GM18526 (cell line): ENCODE data around the gene UBXN10.

Experiments used
- POLR2A ChIP-seq: IDR thresholded peaks from 3 replicates; pipeline ENCODE4 v1.6.1; 2011; ENCODE audit not compliant: insufficient read length; ENCODE audit errors: extremely low read depth

UBXN10 gene

DNA sequence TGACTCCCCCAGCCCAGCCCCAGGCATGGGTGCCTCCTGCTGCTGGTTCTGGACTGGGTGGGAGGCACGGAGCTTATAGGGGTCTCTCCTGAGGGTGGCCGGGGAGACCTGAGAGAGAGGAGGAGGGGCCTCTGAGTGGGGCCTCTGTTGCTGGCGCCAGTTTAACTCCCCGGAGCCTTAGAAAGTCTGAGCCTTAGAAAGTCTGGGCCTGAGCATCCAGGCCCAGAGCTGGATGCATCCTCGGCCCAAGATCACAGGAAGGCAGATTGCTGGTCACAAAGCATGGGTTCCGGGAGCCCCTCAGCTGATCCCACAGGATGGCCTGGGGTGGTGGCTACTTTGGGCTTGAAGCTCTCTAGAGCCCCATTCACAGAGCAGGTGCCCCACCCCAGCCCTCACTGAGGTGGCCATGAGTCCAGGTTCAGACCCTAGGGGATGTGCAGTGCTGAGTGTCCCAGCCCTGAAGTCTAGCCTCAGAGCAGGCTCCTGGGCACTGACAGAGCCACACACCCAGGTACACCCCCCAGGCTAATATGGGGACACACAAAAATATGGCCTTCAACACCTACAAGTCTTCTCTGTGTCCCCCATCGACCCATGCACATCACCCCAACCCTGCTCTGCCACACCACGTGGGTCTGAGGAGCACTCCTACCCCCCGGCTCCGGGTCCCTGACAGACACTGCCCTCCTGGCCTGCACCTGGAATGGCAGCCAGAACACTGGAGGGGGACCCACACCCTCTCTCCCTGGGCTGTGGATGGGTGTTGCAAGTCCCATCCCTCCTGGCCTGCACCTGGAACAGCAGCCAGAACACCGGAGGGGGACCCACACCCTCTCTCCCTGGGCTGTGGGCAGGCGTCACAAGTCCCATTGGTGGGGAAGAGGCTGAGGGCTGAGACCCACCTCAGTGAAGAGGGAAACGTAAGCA, 37.1 kb upstream of the UBXN10 start:
- no peak for TF ChIP-seq POLR2A

- no peak for TF ChIP-seq POLR2A
Observed at GRCh38 chr1:20149601-20150325, 36.1 kb upstream of the UBXN10 start.

GRCh38 chr1:20150326-20150705, 35.6 kb upstream of the UBXN10 start:
- TF ChIP-seq POLR2A = no peak

GRCh38 chr1:20150969-20151368, 34.9 kb upstream of the UBXN10 start:
- no peak for TF ChIP-seq POLR2A

GRCh38 chr1:20151906-20152598, 33.8 kb upstream of the UBXN10 start:
- no peak for TF ChIP-seq POLR2A

DNA sequence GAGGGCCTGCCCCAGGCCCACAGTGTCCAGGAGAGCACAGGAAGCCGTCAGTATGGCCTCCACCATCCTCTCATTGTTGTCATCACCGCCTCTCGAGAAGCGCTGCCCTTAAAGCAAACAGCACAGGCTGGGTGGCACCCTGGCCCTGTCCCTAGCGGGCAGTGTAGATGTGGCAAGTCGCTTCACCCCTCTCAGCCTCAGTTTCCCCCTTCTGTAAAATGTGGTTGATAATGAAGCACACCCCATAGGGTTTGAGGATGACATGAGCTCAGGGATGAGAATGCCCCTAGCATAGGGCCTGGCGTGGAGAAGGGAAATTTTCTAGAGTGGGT, 33.3 kb upstream of the UBXN10 start:
- TF ChIP-seq POLR2A = no peak

DNA sequence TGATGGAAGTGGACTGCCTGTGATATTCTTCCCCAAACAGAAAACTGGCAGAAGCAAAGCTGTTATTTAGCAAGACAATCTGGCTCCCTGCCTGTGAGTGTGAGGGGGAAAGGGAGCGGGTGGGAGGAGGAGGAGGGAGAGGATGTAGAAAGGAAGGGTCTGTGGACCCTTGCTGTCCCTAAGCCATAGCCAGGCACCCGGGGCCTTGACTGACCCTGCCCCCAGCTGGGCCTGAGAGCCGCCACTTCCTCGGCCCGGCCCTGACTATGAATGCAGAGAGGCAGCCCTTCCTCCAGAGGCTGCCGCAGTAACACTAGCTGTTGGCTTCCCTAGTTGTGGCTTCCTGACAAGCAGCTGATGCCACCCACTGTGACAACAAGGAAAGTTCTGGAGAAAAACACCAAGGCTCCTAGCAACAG, 32.9 kb upstream of the UBXN10 start:
- no peak for TF ChIP-seq POLR2A

GRCh38 chr1:20154301-20154831, 31.5 kb upstream of the UBXN10 start:
- no peak for TF ChIP-seq POLR2A

- no peak for TF ChIP-seq POLR2A
Observed at GRCh38 chr1:20158358-20159070, 27.4 kb upstream of the UBXN10 start.

GRCh38 chr1:20160034-20160433, 25.9 kb upstream of the UBXN10 start:
- no peak for TF ChIP-seq POLR2A

- no peak for TF ChIP-seq POLR2A
Observed at GRCh38 chr1:20164694-20165202, 21.1 kb upstream of the UBXN10 start.

DNA sequence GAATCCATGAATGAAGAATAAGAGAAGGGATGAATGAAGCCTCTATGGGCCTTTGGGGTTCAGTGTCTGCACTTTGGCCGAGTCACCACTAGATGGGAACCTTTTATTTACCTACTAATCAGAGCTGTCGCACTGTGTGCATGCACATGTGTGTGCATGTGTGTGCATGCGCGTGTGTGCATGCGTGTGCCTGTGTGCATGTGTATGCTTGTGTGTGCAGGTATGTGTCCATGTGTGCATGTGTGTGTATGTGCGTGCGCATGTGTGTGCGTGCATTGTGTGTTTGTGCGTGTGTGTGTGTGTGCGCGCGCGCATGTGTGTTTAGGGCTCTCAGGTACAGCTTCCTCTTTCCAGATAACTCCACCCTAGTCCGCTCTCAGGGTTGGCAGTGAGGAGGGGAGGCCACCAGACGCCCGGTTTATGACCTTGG, 20.4 kb upstream of the UBXN10 start:
- TF ChIP-seq POLR2A = no peak

GRCh38 chr1:20166051-20166450, 19.8 kb upstream of the UBXN10 start:
- TF ChIP-seq POLR2A = no peak

GRCh38 chr1:20167126-20167525, 18.8 kb upstream of the UBXN10 start:
- TF ChIP-seq POLR2A = no peak

GRCh38 chr1:20168564-20169491, 17.1 kb upstream of the UBXN10 start:
- no peak for TF ChIP-seq POLR2A
